ENCODE results near the gene PARP1. TPM values are rescaled to one million over a fixed set of nuclear protein-coding genes. Genes with fewer than 3 reads are reported as not detected.

PARP1 gene
- total RNA-seq, 1 donor from 2014 or later: 86.3 TPM

DNA sequence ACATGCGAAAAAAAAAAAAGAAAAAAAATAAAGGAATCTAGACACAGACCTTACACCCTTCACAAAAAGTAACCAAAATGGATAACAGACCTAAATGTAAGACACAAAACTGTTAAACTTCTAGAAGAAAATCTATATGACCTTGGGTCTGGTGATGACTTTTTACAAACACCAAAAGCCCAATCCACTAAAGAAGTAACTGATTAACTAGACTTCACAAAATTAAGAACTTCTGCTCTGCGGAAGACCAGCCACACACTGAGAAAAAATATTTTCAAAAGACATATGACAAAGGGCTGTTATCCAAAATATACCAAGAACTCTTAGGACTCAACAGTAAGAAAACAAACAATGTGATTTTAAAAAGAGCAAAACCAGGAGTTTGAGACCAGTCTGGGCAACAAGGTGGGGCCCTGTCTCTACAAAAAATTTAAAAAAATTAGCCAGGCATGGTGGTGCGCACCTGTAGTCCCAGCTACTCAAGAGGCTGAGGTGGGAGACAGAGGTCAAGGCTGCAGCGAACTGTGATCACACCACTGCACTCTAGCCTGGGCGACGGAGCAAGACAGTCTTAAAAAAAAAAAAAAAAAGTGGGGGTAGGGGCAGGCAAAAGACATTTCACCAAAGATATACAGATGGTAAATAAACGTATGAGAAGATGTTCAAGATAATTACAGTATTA lies 9.8 kb downstream of the PARP1 start:
- Mint-ChIP-seq H3K4me3 (ENCODE audit: unreplicated experiment) (no peak overlapping the region), H3K4me1 (ENCODE audit: unreplicated experiment) (peaks cover 20% of the 10 kb centered on the region), H3K9me3 (ENCODE audit: unreplicated experiment) (no peaks in the 10 kb centered on the region), H3K27ac (ENCODE audit: unreplicated experiment) (peak overlapping the region; percentile 67), H3K27me3 (ENCODE audit: unreplicated experiment) (no peaks in the 10 kb centered on the region), H3K36me3 (ENCODE audit: unreplicated experiment) (peaks cover 42% of the 10 kb centered on the region)
- no peak for TF ChIP-seq CTCF (IDR thresholded peaks at IDR 0.05)
- no peak for DNase-seq (ENCODE audit: extremely low spot score, unreplicated experiment)

DNA sequence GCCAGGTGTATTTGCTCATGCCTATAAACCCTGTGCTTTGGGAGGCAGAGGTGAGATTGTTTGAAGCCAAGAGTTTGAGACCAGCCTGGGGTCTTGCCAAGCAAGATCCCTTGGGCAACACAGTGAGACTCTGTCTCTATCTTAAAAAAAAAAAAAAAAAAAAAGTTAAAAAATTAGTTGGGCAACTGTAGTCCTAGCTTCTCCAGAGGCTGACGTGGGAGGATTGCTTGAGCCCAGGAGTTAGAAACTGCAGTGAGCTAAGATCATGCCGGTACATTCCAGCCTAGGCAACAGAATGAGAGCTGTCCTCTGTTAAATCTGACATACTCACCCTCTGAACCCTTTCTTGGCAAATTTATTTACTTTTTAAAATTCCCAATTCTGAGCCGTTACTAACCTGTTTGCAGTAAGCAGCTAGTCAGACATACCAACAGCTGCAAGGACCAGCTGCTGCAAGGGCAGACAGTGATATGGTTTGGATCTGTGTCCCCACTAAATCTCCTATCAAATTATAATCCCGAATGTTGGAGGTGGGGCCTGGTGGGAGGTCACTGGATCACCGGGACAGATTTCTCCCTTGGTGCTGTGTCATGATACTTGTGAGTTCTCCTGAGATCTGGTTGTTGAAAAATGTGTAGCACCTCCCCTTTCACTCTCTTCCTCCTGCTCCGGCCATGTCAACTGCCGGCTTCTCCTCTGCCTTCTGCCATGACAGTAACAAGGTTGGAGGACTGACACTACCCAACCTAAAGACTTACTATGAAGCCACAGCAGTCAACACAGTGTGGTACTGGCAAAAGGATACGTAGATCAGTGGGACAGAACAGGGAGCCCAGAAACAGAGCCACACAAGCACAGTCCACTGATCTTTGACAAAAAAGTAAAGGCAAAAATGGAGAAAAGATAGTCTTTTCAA lies 10.6 kb downstream of the PARP1 start:
- peaks cover 19% of the 10 kb centered on the region for H3K4me1 Mint-ChIP-seq (ENCODE audit: unreplicated experiment)
- H3K9me3 Mint-ChIP-seq (ENCODE audit: unreplicated experiment): no peaks in the 10 kb centered on the region
- peak overlapping the region; percentile 67 for H3K27ac Mint-ChIP-seq (ENCODE audit: unreplicated experiment)
- H3K27me3 Mint-ChIP-seq (ENCODE audit: unreplicated experiment): no peaks in the 10 kb centered on the region
- peaks cover 43% of the 10 kb centered on the region for H3K36me3 Mint-ChIP-seq (ENCODE audit: unreplicated experiment)
- H3K4me3 Mint-ChIP-seq (ENCODE audit: unreplicated experiment): no peak overlapping the region
- no peak for TF ChIP-seq CTCF (IDR thresholded peaks at IDR 0.05)
- DNase-seq (ENCODE audit: extremely low spot score, unreplicated experiment): no peak

GRCh38 chr1:226395753-226396152 lies 12.1 kb downstream of the PARP1 start:
- Mint-ChIP-seq H3K27me3 (ENCODE audit: unreplicated experiment) (no peaks in the 10 kb centered on the region), H3K4me3 (ENCODE audit: unreplicated experiment) (no peak overlapping the region), H3K4me1 (ENCODE audit: unreplicated experiment) (peaks cover 12% of the 10 kb centered on the region), H3K36me3 (ENCODE audit: unreplicated experiment) (peaks cover 33% of the 10 kb centered on the region), H3K27ac (ENCODE audit: unreplicated experiment) (no peak overlapping the region), H3K9me3 (ENCODE audit: unreplicated experiment) (no peaks in the 10 kb centered on the region)
- no peak for TF ChIP-seq CTCF (IDR thresholded peaks at IDR 0.05)
- DNase-seq (ENCODE audit: extremely low spot score, unreplicated experiment): no peak

DNA sequence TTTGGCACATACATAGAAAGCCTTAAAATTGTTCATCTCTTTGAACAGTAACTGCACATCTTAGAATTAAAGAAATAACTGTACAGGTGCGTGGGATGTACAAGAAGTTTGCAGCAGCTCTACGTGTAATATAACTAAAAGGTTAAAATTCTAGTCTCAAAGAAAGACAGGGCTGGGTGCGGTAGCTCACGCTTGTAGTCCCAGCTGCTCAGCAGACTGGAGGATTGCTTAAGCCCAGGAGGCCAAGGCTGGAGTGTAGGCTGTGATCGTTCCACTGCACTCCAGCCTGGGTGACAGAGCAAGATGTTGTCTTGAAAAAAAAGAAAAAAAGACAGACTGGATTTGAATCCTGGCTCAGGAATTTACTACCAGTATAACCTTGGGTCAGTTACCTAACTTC lies 13.4 kb downstream of the PARP1 start:
- no peaks in the 10 kb centered on the region for H3K9me3 Mint-ChIP-seq (ENCODE audit: unreplicated experiment)
- no peaks in the 10 kb centered on the region for H3K27me3 Mint-ChIP-seq (ENCODE audit: unreplicated experiment)
- peaks cover 23% of the 10 kb centered on the region for H3K36me3 Mint-ChIP-seq (ENCODE audit: unreplicated experiment)
- no peak for DNase-seq (ENCODE audit: extremely low spot score, unreplicated experiment)
- H3K27ac Mint-ChIP-seq (ENCODE audit: unreplicated experiment): no peak overlapping the region
- no peak overlapping the region for H3K4me3 Mint-ChIP-seq (ENCODE audit: unreplicated experiment)
- TF ChIP-seq CTCF (IDR thresholded peaks at IDR 0.05): no peak
- H3K4me1 Mint-ChIP-seq (ENCODE audit: unreplicated experiment): peaks cover 12% of the 10 kb centered on the region

- no peaks in the 10 kb centered on the region for H3K9me3 Mint-ChIP-seq (ENCODE audit: unreplicated experiment)
- no peak for DNase-seq (ENCODE audit: extremely low spot score, unreplicated experiment)
- H3K27me3 Mint-ChIP-seq (ENCODE audit: unreplicated experiment): no peaks in the 10 kb centered on the region
- H3K4me1 Mint-ChIP-seq (ENCODE audit: unreplicated experiment): no peaks in the 10 kb centered on the region
- H3K4me3 Mint-ChIP-seq (ENCODE audit: unreplicated experiment): no peak overlapping the region
- peaks cover 31% of the 10 kb centered on the region for H3K36me3 Mint-ChIP-seq (ENCODE audit: unreplicated experiment)
- no peak overlapping the region for H3K27ac Mint-ChIP-seq (ENCODE audit: unreplicated experiment)
- TF ChIP-seq CTCF (IDR thresholded peaks at IDR 0.05): no peak
Observed at GRCh38 chr1:226390681-226391080, 17.2 kb downstream of the PARP1 start.
